Smooth muscle cell of trachea (primary cell): Measurements from ENCODE around the gene CLDN15. TPM values are rescaled to one million over a fixed set of nuclear protein-coding genes. Genes with fewer than 3 reads are reported as not detected.

ENCODE experiments used
- total RNA-seq: library from RNA; depleted of rRNA; stranded (reverse); fragments of >200 nt; gene quantifications from 2 replicates; pipeline ENCODE4 v1.2.1, GENCODE V29; 2014

The CLDN15 gene
- total RNA-seq, result 4.4 and 5.8 TPM in 2 replicates

DNA sequence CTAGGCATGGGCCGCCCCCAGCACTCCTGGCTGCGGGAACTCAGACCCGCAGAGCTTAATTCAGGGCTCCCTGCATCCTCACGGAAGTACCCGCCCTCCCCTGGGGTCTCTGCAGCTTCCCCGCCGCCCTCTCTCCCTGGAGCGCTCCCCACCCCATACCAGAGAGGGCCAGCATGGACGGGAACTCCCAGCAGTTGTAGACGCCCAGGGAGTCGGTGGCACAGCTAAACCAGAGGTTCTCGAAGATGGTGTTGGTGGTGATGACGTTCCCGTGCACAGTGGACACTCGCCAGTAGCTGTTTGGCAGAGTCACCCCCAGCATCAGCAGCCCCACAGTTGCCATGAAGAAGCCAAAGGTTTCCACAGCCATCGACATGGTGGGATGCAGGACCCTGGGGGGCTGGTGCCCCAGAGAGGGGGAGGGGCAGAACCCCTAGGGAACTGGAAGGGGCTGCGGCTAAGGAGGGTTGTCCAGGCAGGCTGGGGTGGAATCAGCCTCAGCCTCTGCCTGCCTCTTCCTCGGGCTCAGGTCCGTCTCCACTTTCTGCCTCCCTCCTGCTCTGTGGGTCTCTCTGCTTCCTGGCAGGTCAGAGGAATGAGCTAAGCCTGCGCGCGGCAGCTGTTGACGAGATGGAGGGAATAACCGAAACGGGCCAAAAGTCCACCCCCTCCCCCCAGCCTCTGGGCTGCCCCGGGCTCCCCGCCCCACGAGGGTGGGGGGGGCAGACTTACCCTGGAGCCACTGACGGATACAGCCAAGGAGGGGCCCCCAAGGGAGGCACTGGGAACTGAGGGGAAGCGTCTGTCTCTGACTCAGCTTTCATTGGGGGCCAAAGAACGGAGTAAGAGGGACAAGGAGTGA, at the start of gene CLDN15:
Gene CLDN15 (minus strand): TSS at position 597 of the 862 bp plus-strand sequence. CDS start 221 bp downstream, at position 376.

DNA sequence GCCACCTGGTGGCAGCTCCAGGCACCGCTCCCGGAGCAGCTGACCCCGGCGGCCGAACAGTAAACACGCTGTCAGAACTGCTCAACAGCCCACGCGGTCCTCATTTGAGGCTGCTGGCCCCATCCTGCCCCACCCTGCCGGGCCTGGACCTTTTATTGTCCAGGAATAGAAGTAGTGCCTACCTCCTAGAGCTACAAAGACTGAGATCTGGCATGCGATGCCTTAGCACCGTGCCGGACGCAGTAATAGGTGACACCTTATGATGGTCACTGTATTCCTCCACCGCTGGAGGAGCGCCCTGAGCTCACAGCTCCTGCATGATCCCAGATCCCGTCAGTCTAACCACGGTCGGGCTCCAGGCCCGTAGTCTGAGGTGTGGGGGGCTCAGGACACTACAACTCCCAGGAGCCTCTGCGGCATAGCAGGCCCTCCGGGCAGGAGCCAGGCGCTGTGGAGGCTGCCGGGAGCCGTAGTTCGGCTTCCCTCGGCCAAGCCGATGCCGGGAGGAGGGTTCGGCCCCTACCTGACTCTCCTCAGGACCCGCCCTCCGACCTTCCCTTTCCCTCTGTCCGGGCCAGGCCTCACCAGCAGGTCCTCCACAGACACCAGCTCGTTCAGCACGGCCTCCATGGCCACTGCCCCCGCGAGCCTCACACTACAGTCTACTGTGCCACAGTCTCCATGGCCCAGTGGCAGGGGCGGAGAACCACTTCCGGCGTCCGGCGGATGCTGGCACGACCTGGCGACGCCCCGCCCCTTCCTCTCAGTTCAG, 7.0 kb upstream of the CLDN15 start, which contains the start of gene FIS1:
Gene FIS1 (minus strand): TSS at position 707 of the 772 bp plus-strand sequence. CDS start 77 bp downstream, at position 630.

GRCh38 chr7:101217388-101218235, 20.0 kb downstream of the CLDN15 start, which contains the start of the genes PLOD3 and ZNHIT1:
TSS of gene PLOD3 (minus strand) at chr7:101217581. CDS start at chr7:101217274, 307 bp downstream.
TSS of gene ZNHIT1 (plus strand) at chr7:101218165. CDS start at chr7:101218196, 31 bp downstream.

GRCh38 chr7:101200862-101201599, 36.6 kb downstream of the CLDN15 start, which contains the start of gene MOGAT3:
TSS of gene MOGAT3 (minus strand) at chr7:101201036. CDS start at chr7:101200854, 182 bp downstream.

Other genes with a start within 250 kb of the CLDN15 start
- gene MUC17, start 217.7 kb downstream of the CLDN15 start, total RNA-seq, result under 0.01 TPM in 1 of 2 replicates, not detected in the other
- 14.7 and 24.5 TPM in 2 replicates for gene TRIM56, start 152.3 kb downstream of the CLDN15 start, total RNA-seq
- gene SERPINE1, start 110.7 kb downstream of the CLDN15 start, total RNA-seq, result 123 and 260 TPM in 2 replicates
- 193 and 199 TPM in 2 replicates for gene AP1S1, start 83.3 kb downstream of the CLDN15 start, total RNA-seq
- 0.83 and 0.87 TPM in 2 replicates for gene VGF, start 72.2 kb downstream of the CLDN15 start, total RNA-seq
- gene NAT16, start 57.5 kb downstream of the CLDN15 start, total RNA-seq, result not detected in 2 replicates
- gene MOGAT3, start 36.8 kb downstream of the CLDN15 start, total RNA-seq, result not detected in 2 replicates
- 99.5 and 155 TPM in 2 replicates for gene PLOD3, start 20.2 kb downstream of the CLDN15 start, total RNA-seq
- gene ZNHIT1, start 19.6 kb downstream of the CLDN15 start, total RNA-seq, result 78.4 and 89.0 TPM in 2 replicates
- 130 and 262 TPM in 2 replicates for gene FIS1, start 7.3 kb upstream of the CLDN15 start, total RNA-seq
- gene IFT22, start 84.0 kb upstream of the CLDN15 start, total RNA-seq, result 26.2 and 26.8 TPM in 2 replicates
- not detected in 2 replicates for gene COL26A1, start 125.1 kb upstream of the CLDN15 start, total RNA-seq